OCI-LY1 (cell line): ENCODE data around the gene ACOT11.

ENCODE experiments used
- H2AFZ ChIP-seq: fragments of 200-600 bp; sonication (generic), shearing (Covaris generic); 2 replicates; pipeline ENCODE4 v1.6.0; 2014; ENCODE audit warnings: antibody characterized with exemption, mild to moderate bottlenecking, low read length
- H3F3A ChIP-seq: fragments of 200-600 bp; sonication (generic), shearing (Covaris generic); 2 replicates; pipeline ENCODE4 v1.6.0; 2014; ENCODE audit warnings: mild to moderate bottlenecking, antibody characterized with exemption, low read length, moderate library complexity; ENCODE audit not compliant: insufficient read depth
- H3K27ac ChIP-seq: fragments of 200-600 bp; sonication (generic); 2 replicates; pipeline ENCODE4 v1.5.1; 2014; ENCODE audit warnings: low read length, mixed run types, mild to moderate bottlenecking, low read depth; ENCODE audit not compliant: poor library complexity, severe bottlenecking
- H3K27me3 ChIP-seq: fragments of 200-600 bp; sonication (generic); 2 replicates; pipeline ENCODE4 v1.6.0; 2014; ENCODE audit warnings: antibody characterized with exemption, mild to moderate bottlenecking, low read length, moderate library complexity; ENCODE audit not compliant: insufficient read depth
- H3K36me3 ChIP-seq: fragments of 200-600 bp; sonication (generic); 2 replicates; pipeline ENCODE4 v1.6.1; 2014; ENCODE audit warnings: mild to moderate bottlenecking, antibody characterized with exemption, low read length, moderate library complexity, mixed read lengths; ENCODE audit not compliant: insufficient read depth
- H3K4me1 ChIP-seq: fragments of 200-600 bp; sonication (generic); 2 replicates; pipeline ENCODE4 v1.5.1; 2014; ENCODE audit warnings: mild to moderate bottlenecking, low read length, moderate library complexity; ENCODE audit not compliant: insufficient read depth, severe bottlenecking
- H3K4me2 ChIP-seq: fragments of 200-600 bp; sonication (generic), shearing (Covaris generic); 2 replicates; pipeline ENCODE4 v1.6.1; 2014; ENCODE audit warnings: low read length
- H3K4me3 ChIP-seq: fragments of 200-600 bp; sonication (generic); 2 replicates; pipeline ENCODE4 v1.5.1; 2014; ENCODE audit warnings: low read length, low read depth, mild to moderate bottlenecking, mixed read lengths; ENCODE audit not compliant: poor library complexity, severe bottlenecking
- H3K79me2 ChIP-seq: fragments of 200-600 bp; shearing (Covaris generic); 2 replicates; pipeline ENCODE4 v1.6.1; 2016; ENCODE audit warnings: mixed run types, low read length, mixed read lengths; ENCODE audit not compliant: insufficient read depth
- H3K9ac ChIP-seq: fragments of 200-600 bp; sonication (generic), shearing (Covaris generic); 2 replicates; pipeline ENCODE4 v1.6.1; 2014; ENCODE audit warnings: mild to moderate bottlenecking, low read length, mixed read lengths
- H3K9me2 ChIP-seq: fragments of 200-600 bp; sonication (generic), shearing (Covaris generic); 2 replicates; pipeline ENCODE4 v1.6.1; 2014; ENCODE audit warnings: low read depth, mild to moderate bottlenecking, low read length, mixed read lengths
- H3K9me3 ChIP-seq: fragments of 200-600 bp; shearing (Covaris generic); 2 replicates; pipeline ENCODE4 v1.6.1; 2014; ENCODE audit warnings: low read length, mixed read lengths
- H4K20me1 ChIP-seq: fragments of 200-600 bp; sonication (generic), shearing (Covaris generic); 2 replicates; pipeline ENCODE4 v1.6.0; 2016; ENCODE audit warnings: mild to moderate bottlenecking, low read length; ENCODE audit not compliant: insufficient read depth
- EZH2 ChIP-seq: fragments of 200-600 bp; sonication (generic), shearing (Covaris generic); IDR thresholded peaks from 2 replicates; pipeline ENCODE4 v1.8.0; 2017; ENCODE audit warnings: borderline replicate concordance, mixed run types, mild to moderate bottlenecking, antibody characterized with exemption, low read length, moderate library complexity, mixed read lengths
- TF ChIP-seq, protein P1 (sequence below): fragments of 200-600 bp; sonication (generic), shearing (Covaris generic); IDR thresholded peaks from 2 replicates; pipeline ENCODE4 v1.5.1; 2017; ENCODE audit warnings: mild to moderate bottlenecking, antibody characterized with exemption, low read length, moderate library complexity, mixed read lengths

The ACOT11 gene

GRCh38 chr1:54502342-54502741 lies 45.7 kb upstream of the ACOT11 start:
- Histone ChIP-seq H3K4me2 (no peak overlapping the region), H3K9me3 (no peaks in the 10 kb centered on the region), H3F3A (no peaks in the 10 kb centered on the region), H3K79me2 (no peaks in the 10 kb centered on the region), H3K4me3 (no peak overlapping the region), H3K36me3 (no peaks in the 10 kb centered on the region), H2AFZ (no peak overlapping the region), H3K27ac (no peak overlapping the region), H3K9me2 (no peaks in the 10 kb centered on the region), H4K20me1 (no peaks in the 10 kb centered on the region), H3K9ac (no peak overlapping the region), H3K27me3 (peaks cover 4% of the 10 kb centered on the region; the same call in 1 of the 2 replicates), H3K4me1 (peaks cover 3% of the 10 kb centered on the region)
- TF ChIP-seq EZH2 = no peak
- TF ChIP-seq, protein P1, sequence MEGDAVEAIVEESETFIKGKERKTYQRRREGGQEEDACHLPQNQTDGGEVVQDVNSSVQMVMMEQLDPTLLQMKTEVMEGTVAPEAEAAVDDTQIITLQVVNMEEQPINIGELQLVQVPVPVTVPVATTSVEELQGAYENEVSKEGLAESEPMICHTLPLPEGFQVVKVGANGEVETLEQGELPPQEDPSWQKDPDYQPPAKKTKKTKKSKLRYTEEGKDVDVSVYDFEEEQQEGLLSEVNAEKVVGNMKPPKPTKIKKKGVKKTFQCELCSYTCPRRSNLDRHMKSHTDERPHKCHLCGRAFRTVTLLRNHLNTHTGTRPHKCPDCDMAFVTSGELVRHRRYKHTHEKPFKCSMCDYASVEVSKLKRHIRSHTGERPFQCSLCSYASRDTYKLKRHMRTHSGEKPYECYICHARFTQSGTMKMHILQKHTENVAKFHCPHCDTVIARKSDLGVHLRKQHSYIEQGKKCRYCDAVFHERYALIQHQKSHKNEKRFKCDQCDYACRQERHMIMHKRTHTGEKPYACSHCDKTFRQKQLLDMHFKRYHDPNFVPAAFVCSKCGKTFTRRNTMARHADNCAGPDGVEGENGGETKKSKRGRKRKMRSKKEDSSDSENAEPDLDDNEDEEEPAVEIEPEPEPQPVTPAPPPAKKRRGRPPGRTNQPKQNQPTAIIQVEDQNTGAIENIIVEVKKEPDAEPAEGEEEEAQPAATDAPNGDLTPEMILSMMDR = no peak

DNA sequence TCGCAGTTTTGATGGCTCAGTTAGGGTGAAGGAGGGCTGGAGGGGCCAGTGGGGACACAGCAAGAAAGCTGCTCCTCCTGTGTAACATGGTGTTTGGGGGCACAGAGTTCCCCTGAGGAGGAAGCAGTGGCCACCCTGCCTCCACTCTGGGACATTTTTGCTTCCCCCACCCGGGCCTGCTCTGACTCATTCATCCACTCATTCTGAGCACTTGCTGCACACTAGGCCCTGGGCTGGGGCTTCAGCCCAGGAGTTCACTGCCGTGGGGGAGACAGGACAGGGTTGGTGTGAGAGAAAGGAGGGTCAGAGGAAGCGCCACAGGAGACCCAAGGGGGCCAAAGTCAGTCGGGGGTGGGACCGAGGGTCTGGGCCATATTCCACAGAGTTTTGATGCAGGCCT lies 41.4 kb upstream of the ACOT11 start:
- no peak overlapping the region for H2AFZ ChIP-seq
- H3K27me3 ChIP-seq = peaks cover 5% of the 10 kb centered on the region; the same call in 1 of the 2 replicates
- no peak for TF ChIP-seq EZH2
- TF ChIP-seq, protein P1 = no peak

DNA sequence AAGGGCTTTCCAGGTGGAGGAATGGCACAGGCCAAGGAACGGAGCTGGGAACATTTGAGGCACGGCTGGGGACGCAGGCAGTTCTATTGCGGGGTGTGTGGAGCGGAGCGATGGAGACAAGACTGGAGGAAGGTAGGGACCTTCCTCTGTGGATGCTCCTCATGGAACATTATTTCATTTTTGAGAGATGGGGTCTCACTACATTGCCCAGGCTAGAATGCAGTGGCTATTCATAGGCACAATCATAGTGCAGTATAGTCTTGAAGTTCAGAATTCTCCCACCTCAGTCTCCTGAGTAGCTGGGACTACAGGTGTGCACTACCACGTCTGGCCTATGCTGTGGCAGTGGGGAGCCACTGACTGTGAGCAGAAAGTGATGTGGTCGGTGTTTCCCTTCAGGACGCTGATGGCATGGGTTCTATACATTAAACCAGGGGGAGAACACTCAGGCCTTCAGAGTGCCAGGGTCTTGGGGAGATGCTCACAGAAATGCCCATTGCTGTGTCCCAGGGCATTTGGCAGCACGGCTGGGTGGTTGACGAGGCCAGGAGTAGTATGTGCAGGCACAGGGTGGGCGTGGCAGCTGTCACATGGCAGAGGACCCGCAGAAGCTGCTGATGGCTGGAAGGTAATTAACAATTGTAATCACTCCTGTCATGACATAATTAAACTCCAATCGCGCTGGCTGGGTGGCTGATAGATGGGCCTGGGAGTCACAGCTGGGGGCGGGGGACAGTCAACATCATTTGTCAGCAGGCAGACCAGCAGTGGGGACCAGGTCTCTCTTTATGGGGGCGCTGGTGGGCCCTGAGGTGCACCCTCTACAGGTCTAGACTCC lies 40.8 kb upstream of the ACOT11 start:
- H3K79me2 ChIP-seq = no peaks in the 10 kb centered on the region
- H4K20me1 ChIP-seq = no peaks in the 10 kb centered on the region
- peaks cover 5% of the 10 kb centered on the region; the same call in 1 of the 2 replicates for H3K27me3 ChIP-seq
- no peak overlapping the region for H2AFZ ChIP-seq
- no peaks in the 10 kb centered on the region for H3K9me3 ChIP-seq
- no peaks in the 10 kb centered on the region for H3K4me1 ChIP-seq
- no peak overlapping the region for H3K9ac ChIP-seq
- H3K4me3 ChIP-seq = no peak overlapping the region
- no peak for TF ChIP-seq EZH2
- TF ChIP-seq, protein P1 = peak; percentile 11; the same call in 1 of the 2 replicates
- H3K27ac ChIP-seq = no peak overlapping the region
- H3K4me2 ChIP-seq = no peak overlapping the region
- no peaks in the 10 kb centered on the region for H3K9me2 ChIP-seq
- no peaks in the 10 kb centered on the region for H3F3A ChIP-seq
- no peaks in the 10 kb centered on the region for H3K36me3 ChIP-seq

More for the DNA sequence above, 41.4 kb upstream of the ACOT11 start:
- Histone ChIP-seq H3K4me3 (no peak overlapping the region), H3K9me3 (no peaks in the 10 kb centered on the region), H3K4me1 (no peaks in the 10 kb centered on the region), H3K79me2 (no peaks in the 10 kb centered on the region), H3F3A (no peaks in the 10 kb centered on the region), H3K9me2 (no peaks in the 10 kb centered on the region), H3K9ac (no peak overlapping the region), H4K20me1 (no peaks in the 10 kb centered on the region), H3K4me2 (no peak overlapping the region), H3K36me3 (no peaks in the 10 kb centered on the region), H3K27ac (no peak overlapping the region)
